Activated naive CD4-positive, alpha-beta T cell treated with Interleukin-2 at 50 U/mL for 16 hours (primary cell): Measurements from ENCODE around the gene PSMB2.

Experiments used
- DNase-seq: peaks from one replicate; pipeline ENCODE4 v3.0.0-alpha.2; 2020

PSMB2 gene

GRCh38 chr1:35640380-35641232 lies 720 bp downstream of the PSMB2 start:
- no peak for DNase-seq

DNA sequence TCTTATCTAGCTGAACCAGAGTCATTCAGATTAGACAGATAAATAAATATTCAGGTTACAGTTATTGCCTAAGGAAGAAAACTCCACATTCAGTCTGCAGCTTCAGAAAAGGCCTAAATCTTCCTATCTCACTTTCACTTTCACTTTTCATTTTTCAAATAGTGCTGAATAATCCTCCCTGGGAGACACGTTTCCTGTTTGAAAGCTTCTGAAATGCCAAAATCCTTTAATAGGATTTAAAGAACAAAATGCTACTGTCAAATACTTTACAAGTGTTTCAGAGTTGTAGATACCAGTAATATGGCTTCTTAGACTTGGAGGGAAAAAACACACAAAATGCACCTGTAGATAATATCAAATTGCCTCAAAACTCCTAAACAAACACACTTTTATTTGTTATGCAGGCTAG lies 3.9 kb downstream of the PSMB2 start:
- no peak for DNase-seq

DNA sequence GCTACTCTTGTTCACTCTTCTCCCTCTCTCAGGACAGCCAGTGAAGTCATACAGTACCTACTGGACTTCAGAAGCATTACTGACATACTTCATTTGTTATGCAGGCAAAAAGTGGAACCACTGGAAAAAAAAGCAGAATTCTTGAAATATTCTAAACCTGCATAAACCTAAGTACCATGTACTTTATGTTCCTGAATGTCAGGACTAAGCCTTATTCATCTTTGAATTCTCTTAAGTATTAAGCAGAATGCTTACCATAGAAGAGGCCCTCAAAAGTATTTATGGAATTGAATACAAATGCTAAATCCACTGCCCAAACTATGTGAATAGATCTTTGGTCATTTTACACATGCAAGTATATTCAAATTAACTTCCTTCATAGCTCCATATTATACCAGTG lies 7.8 kb downstream of the PSMB2 start:
- DNase-seq = no peak

GRCh38 chr1:35631396-35631795 lies 9.9 kb downstream of the PSMB2 start:
- DNase-seq = no peak

DNA sequence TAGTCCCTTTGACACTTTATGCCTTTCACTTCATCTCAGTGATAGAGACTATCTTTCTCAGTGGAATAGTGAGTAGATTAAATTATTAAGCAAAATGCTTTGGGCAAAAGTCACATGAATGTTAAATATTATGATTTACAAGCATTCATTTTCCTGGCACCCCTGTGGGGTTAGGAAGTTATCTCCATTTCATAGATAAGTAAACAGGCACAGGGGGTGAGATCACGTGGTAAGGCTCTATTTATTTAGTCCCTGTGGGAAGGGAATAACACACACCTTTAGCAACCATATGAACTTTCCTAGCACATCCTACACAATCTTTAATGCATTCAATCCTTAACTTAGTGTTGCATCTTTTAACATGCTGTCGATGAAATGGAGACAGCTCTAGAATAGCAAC lies 12.3 kb downstream of the PSMB2 start:
- no peak for DNase-seq

GRCh38 chr1:35623832-35624231 lies 17.5 kb downstream of the PSMB2 start:
- DNase-seq = no peak

- no peak for DNase-seq
Measured at GRCh38 chr1:35622510-35623178, 18.7 kb downstream of the PSMB2 start.

- DNase-seq = no peak
Measured at GRCh38 chr1:35619237-35620121, 21.8 kb downstream of the PSMB2 start.

- DNase-seq = no peak
Measured at GRCh38 chr1:35615440-35615839, 25.9 kb downstream of the PSMB2 start.

DNA sequence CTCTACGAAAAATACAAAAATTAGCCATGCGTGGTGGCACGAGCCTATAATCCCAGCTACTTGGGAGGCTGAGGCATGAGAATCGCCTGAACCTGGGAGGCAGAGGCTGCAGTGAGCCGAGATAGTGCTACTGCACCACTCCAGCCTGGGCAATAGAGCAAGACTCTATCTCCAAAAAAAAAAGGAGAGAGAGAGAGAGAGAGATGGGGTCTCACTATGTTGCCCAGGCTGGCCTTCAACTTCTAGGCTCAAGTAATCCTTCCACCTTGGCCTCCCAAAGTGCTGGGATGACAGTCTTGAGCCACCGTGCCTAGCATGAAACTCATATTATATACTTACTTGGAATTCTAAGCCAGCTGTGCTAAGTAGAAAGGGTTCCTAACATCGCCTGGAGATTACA lies 29.7 kb downstream of the PSMB2 start:
- no peak for DNase-seq

GRCh38 chr1:35605867-35606182 lies 35.5 kb downstream of the PSMB2 start:
- DNase-seq = no peak

DNA sequence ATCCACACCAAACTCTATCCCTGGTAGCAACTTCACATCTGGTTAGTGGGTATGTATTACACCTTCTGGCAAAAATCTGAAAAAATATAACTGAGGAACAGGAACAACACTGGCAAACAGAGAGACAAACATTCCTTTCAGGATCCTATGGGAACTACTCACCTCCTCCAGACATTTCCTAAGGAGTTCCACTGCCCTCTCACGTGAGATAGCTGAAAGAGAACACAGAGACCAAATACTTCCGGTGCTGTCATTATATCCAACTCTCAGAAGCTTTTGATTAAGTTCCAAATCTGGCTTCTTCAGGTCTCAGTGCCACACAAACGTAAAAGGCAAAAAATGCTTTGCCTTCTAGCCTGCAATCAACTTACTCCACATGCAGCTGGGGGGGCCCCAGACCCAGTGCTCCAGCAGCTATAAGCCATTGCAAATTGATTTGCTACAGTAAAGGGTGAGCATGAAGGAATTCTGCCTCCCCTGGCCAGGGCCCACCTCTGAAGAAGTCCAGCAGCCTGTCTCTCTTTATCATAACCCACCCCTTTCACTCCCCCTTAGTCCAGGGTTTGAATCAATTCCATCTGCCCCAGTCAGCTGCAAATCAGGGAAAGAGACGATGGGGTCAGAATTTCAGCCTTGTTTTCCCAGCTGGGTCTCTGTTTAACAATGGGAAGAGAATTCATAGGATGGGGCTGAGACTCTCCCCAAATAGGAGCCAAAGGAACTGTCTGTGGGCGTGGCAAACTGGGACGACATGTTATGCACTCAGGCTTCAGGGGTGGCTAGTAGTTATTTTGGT lies 36.1 kb downstream of the PSMB2 start:
- DNase-seq = no peak

- DNase-seq = no peak
Measured at GRCh38 chr1:35603941-35604340, 37.4 kb downstream of the PSMB2 start.

DNA sequence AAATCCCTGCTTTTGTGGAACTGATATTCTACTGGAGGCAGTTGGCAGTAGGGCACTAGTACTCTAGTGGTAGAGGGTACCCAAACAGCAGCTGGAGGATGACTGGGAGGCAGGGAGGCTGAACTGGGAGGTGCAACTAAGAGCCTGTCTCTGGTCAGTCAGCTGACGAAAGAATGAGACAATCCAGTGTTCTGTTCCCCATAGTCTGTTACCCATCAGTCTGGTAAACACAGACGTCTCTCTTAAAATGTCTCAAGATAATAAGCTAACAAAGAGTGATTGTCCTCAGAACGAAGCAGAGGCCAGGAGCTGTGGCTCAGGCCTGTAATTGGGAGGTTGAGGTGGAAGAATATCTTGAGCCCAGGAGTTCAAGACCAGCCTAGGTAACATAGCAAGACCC lies 37.9 kb downstream of the PSMB2 start:
- no peak for DNase-seq

- no peak for DNase-seq
Measured at GRCh38 chr1:35600593-35600992, 40.7 kb downstream of the PSMB2 start.

DNA sequence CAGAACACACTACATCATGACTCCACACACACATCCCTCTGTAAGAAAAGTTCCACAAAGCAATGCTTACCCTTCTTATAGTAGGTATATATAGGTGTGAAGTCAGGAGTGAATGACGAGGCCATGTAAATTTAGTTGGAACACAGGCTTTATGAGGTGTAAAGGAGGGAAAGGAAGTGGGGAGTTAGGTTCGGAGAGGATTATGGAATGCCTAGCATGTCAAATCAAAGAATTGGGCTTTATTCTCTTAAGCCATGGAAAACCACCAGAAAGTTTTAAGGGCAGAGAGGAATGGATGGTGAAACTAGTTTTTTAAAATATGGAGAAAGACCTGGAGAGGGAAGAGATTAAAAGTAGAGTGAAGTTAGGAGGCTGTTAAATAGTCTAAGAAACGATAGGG lies 41.9 kb downstream of the PSMB2 start:
- DNase-seq = no peak

DNA sequence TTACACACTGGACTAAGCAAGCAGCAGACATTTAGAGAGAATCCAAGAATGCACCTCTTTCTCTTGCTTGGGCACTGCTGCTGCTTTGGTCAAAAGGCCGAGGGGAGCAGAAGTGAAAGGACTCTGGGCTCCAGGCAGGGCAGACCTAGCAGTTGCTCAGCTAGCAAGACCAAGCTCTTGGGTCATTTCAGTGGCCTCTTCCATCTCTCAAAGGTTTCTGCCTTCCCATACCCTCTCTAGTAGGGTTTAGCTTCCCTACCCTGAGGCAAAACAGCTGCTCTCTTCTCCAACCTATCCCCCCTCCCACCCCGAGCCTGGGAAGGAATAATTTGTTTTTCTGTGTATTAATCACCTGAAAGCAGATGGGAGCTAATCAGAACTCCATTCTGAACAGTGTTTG lies 42.4 kb downstream of the PSMB2 start:
- DNase-seq = no peak

GRCh38 chr1:35597870-35598269 lies 43.5 kb downstream of the PSMB2 start:
- DNase-seq = no peak

DNA sequence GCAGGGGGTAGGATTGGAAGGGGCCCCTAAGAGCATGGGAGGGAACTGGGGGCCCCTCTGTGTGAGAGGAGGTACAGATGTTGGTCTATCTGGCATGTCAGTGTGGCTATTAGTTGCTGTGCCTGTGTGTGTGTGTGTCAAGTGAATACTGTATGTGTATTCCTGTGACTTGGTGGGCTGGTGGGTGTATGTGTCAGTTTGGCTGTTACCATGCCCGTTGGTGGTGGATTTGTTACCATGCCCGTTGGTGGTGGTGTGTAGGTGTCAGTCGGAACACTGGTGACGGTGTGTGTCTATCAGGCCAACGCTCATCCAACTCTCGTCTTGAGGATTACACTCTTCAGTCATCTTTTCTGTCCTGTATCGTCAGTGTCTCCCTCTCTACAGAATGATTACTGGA lies 45.6 kb downstream of the PSMB2 start:
- no peak for DNase-seq

DNA sequence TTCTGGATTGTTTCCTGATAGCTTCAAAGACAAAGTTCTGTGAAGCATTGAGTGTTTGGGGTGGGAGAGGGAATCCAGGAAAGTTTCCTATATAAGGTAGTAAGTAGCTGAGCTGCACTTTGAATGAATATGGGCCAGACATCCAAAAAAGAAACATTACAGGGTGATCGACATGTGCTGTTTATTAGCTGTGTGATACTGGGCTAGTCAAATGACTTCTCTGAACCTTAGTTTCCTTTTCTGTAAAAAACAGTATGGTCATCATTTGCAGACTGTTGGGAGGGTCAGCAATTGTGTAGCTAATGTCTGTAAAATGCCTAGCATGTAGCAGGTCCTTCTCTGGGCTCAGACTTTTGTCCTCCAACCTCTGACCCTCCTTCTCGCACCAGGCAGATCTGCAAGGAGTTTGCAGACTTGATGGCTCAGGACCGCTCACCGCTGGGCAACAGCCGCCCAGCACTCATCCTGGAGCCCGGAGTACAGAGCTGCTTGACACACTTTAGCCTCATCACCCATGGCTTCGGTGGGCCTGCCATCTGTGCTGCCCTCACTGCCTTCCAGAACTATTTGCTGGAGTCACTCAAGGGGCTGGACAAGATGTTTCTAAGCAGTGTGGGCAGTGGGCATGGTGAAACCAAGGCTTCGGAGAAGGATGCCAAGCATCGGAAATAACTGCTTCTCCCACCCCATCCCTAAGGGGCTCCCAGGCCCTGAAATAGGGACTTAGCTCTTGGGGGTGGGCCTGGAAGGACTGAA lies 47.1 kb downstream of the PSMB2 start:
- DNase-seq = no peak

DNA sequence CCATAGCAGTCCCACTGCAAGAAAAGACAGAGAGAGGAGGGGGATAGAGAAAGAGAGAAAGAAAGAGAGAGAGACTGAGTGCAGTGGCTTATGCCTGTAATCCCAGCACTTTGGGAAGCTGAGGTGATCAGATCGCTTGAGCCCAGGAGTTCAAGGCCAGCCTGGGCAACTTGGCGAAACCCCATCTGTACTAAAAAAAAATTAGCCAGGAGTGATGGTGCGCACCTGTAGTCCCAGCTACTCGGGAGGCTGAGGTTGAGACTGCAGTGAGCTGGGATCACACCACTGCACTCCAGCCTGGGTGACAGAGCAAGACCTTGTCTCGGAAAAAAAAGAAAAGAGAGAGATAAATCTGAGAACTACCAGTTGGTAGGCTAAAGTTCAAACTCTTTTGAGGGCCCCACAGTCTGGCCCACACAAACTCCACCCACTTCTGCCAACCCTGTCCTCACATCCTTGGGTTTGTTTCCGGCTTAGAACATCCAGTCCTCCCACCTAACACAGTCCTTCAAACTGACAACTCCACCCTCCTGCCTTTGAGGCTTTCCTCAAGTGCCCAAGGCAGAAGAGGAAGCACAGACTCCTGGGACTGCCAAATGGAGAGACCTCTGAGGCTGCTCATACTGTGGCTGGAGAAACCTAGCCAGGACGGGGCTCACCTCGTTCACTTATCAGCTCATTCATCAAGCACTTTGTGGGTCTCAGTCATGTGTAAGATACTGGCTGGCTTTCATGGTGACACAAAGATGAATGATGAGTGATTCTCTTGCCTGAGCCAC lies 48.1 kb downstream of the PSMB2 start:
- no peak for DNase-seq
